ENCODE measurements around the gene JUNB.

DNA sequence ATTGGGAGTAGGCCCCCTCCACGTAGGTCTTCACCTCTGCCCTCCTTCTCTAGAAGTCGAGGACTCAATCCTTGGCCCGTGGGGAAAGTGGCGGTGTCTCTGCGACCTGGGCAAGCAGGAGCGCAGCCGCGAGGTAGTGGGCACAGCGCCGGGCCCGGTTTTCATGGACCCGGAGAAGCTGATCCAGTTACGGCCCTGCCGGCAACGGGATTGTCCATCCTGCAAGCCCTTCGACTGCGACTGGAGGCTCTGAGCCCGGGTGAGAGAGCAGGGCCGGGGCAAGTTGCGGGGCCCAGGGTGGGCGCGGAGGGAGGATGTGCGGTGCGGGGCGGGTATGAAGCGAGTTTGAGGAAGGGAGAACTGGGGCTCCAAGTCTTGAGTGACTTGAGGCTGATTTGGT, 12.8 kb downstream of the JUNB start:
- TF ChIP-seq CTCF (IDR thresholded peaks at IDR 0.05) (no peak), REST (IDR thresholded peaks at IDR 0.05; ENCODE audit: insufficient read depth in 1 of 2, low read depth in 2 of 2, low read length in 1 of 2) (no peak), TCF7L2 (IDR thresholded peaks at IDR 0.05; ENCODE audit: low read depth, low read length) (no peak), POLR2AphosphoS5 (IDR thresholded peaks at IDR 0.05; ENCODE audit: low read depth, low read length) (no peak)
